HG03175 (cell line): Measurements from ENCODE around the gene MUC3A.
"Not testable (repeated sequence)": the region's sequence is repeated elsewhere in the genome, so short reads cannot be mapped to it uniquely, and the experiment has no call there.

ENCODE experiments used
- ATAC-seq: cut with Tn5 transposase; IDR thresholded peaks from one replicate; pipeline ENCODE4 v1.9.1; 2021; ENCODE audit warnings: mild to moderate bottlenecking, moderate library complexity; ENCODE audit not compliant: unreplicated experiment

MUC3A gene

DNA sequence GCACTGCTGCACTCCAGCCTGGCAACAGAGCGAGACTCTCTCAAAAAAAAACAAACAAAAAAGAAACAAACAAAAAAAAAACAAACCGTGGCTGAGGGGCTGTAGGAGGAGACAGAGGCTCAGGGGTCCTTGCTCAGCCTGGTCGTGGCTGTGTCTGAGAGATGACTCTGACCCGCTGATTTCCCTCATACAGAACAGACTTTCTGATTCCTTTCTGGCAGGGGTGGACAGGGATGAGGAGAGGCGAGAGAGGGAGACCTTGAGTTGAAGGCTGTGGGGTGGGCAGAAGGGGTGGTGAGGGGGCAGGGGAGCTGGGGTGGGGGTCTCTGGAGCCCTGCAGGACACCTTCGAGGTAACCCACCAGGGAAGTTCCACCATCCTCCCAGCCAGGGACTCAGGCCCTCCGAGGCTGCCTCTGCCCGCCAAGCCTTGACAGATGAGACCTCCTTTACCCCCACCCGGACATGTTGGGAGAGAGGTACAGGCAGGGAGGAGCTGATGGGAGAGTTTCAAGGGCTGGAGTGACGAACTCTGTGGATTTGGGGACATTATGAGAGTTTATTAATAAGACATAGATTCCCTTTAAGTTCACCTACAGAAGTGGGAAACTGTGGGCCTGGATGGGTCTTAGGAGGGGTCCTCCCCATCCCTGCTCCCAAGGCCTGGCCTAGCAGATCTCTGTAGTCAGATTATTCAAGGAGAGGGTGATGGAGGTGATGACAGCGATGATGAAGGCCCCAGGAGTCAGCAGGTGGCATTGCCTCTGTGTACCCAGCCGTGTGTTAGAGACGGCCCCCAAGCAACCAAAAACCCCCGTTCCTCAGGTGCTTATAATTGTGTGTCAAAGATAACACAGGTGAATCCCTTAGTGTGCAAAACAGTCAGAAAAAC lies 22.0 kb downstream of the MUC3A start:
- ATAC-seq = no peak

DNA sequence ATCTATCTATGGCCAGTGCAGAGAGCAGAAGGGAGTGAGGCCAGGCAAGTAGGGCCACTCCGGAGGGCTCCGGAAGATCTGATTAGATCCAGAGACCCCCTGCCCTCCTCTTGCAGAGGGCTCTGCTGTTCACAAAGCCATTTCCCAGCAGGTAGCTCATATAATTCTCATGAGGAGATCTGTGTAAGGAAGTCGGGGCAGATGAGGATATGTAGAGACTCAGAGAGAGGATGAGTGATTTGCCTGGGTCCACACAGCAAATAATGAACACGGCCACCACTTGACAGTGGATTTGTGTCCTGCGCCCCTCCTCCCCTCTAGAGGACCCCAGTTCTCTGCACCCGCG lies 22.6 kb downstream of the MUC3A start:
- ATAC-seq = no peak

DNA sequence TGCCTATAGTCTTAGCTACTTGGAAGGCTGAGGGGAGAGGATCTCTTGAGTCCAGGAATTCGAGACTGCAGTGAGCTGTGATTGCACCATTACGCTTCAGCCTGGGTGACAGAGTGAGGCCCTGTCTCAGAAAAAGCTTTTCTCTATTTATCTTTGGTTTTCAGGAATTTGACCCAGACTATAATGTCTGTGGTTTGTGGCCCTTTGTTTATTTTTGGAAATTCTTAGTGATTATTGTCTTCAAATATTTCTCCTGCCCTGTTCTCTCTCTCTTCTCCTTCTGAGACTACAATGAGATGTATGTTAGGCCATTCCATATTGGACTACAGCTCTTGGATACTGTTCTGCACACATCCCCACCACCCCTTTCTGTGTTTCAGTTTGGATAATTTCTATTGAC lies 24.7 kb downstream of the MUC3A start:
- ATAC-seq = no peak

DNA sequence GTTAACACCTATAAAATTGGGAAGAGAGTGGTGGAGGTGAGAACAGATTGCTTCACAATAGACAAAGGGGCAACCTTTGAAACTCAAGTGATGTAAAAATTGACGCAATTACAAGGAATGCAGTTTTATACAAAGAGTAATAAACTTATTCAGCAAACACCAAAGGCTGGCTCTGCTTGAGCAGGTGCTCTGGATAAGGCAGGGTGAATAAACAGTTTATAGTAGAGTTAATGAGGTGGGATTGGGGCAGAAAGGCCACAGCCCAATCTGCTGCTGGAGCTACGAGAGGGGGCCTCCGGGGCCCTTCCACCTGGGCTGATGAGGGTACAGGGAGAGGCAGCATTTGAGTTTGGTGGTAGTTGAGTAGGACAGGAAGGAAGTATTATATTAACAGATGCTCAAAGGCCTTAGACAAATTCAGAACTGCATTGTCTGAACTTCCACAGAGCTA lies 26.1 kb downstream of the MUC3A start:
- no peak for ATAC-seq

DNA sequence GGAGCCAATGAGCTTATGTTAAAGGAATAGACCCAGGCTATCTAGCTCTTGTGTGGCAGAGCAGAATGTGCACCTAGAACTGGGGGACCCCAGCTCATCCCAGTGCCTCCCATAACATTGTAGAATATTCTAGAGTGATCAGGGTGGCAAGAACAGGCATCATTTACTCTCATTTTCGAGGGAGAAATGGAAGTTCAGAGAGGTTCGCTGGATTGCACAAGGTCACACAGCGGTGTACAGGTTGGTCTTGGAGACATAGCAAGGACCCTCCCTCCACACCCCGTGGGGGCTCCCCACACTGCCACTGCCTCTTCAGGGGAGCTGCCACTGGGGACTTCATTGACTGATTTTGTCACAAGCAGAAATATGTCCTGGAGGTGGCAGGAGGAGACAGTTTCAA lies 29.0 kb downstream of the MUC3A start:
- no peak for ATAC-seq

DNA sequence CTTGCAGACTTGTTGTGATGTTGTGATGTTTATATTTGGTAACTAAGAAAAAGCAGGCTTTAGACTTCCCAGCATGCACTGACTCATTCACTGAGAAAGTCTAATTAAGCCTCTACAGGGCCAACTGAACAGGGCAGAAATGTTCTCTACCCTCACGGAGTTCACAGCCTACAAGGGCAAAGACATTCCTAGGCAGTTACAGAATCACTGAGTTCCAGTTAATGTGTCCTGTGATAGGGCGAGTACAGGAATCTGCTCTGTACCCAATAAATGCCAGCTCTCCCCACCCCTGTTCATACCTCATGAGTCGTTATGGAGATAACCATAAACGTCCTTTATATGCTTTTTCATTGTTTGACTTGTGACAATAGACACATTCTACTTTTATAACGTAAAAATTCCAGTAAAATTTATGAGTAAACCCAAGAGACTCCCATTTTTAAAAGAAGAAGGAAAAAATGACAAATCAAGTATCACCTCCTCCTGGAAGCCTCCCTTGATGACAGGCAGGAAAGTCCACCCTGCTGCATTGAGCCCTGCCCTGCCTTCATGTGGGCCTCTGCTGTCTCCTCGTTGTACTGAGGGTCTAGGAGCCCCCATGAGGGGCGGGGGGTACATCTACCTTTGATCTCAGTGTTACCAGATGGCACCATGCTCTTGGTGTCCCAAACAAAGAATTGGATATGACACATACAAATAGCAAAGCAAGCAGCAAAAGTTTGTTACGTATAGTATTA lies 34.3 kb downstream of the MUC3A start:
- no peak for ATAC-seq

DNA sequence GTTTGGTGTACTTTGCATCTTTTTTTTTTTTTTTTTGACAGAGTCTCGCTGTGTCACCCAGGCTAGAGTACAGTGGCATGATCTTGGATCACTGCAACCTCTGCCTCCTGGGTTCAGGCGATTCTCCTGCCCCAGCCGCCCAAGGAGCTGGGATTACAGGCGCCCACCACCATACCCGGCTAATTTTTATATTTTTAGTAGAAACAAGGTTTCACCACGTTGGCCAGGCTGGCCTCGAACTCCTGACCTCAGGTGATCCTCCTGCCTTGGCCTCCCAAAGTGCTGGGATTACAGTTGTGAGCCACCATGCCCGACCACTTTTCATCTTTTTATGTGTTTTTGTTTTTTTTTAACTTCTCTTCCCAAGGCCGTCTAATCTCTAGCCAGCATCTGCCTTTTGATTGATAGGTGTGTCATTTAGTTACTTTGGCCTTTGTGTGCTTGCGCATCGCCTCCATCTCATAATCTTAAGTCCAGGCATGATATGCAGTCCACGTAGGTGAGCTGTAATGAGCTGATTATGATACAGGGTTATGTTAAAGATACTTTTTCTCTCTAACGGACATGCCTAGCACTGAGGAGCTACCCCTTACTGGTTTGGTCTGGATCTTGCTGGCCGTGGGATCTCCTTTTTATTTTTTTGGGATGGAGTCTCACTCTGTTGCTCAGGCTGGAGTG lies 35.0 kb downstream of the MUC3A start:
- ATAC-seq = not testable (repeated sequence)

DNA sequence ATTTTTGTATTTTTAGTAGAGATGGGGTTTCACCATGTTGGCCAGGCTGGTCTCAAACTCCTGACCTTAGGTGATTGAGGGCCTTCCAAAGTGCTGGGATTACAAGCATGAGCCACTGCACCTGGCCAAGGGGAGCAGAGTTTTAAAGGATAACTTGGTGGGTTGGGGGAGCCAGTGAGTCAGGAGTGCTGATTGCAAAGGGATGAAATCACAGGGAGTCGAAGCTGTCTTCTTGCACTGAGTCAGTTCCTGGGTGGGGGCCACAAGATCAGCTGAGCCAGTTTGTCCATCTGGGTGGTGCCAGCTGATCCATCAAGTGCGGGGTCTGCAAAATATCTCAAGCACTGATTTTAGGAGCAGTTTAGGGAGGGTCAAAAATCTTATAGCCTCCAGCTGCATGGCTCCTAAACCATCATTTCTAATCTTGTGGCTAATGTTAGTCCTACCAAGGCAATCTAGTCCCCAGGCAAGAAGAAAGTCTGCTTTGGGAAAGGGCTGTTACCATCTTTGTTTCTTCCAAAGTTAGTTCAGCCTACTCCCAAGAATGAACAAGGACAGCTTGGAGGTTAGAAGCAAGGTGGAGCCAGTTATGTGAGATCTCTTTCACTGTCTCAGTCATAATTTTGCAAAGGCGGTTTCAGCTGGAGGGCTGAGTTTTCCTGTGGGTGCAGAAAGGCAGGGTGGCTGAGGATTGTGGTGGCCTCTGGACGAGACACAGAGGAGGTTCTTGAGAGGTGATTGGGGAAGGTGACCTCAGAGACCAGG lies 35.9 kb downstream of the MUC3A start:
- ATAC-seq = not testable (repeated sequence)

DNA sequence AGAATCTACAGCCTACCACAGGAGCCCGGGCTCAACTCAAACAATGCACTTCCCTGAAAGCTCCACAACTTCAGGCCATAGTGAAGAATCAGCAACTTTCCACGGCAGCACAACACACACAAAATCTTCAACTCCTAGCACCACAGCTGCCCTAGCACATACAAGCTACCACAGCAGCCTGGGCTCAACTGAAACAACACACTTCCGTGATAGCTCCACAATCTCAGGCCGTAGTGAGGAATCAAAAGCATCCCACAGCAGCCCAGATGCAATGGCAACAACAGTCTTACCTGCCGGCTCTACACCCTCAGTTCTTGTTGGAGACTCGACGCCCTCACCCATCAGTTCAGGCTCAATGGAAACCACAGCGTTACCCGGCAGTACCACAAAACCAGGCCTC lies 42.3 kb downstream of the MUC3A start:
- ATAC-seq = no peak

DNA sequence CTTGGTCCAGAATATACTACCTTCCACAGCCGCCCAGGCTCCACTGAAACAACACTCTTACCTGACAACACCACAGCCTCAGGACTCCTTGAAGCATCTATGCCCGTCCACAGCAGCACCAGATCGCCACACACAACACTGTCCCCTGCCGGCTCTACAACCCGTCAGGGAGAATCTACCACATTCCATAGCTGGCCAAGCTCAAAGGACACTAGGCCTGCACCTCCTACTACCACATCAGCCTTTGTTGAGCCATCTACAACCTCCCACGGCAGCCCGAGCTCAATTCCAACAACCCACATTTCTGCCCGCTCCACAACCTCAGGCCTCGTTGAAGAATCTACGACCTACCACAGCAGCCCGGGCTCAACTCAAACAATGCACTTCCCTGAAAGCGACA lies 42.9 kb downstream of the MUC3A start:
- not testable (repeated sequence) for ATAC-seq

DNA sequence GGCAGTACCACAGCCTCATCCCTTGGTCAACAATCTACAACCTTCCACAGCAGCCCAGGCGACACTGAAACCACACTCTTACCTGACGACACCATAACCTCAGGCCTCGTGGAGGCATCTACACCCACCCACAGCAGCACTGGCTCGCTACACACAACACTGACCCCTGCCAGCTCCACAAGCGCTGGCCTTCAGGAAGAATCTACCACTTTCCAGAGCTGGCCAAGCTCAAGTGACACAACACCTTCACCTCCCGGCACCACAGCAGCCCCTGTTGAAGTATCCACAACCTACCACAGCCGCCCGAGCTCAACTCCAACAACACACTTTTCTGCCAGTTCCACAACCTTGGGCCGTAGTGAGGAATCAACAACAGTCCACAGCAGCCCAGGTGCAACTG lies 45.3 kb downstream of the MUC3A start:
- ATAC-seq = not testable (repeated sequence)

DNA sequence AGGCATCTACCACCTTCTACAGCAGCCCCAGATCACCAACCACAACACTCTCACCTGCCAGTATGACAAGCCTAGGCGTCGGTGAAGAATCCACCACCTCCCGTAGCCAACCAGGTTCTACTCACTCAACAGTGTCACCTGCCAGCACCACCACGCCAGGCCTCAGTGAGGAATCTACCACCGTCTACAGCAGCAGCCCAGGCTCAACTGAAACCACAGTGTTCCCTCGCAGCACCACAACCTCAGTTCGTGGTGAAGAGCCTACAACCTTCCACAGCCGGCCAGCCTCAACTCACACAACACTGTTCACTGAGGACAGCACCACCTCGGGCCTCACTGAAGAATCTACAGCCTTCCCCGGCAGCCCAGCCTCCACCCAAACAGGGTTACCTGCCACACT lies 49.2 kb downstream of the MUC3A start:
- not testable (repeated sequence) for ATAC-seq

DNA sequence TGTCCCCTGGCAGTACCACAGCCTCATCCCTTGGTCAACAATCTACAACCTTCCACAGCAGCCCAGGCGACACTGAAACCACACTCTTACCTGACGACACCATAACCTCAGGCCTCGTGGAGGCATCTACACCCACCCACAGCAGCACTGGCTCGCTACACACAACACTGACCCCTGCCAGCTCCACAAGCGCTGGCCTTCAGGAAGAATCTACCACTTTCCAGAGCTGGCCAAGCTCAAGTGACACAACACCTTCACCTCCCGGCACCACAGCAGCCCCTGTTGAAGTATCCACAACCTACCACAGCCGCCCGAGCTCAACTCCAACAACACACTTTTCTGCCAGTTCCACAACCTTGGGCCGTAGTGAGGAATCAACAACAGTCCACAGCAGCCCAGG lies 50.0 kb downstream of the MUC3A start:
- not testable (repeated sequence) for ATAC-seq

DNA sequence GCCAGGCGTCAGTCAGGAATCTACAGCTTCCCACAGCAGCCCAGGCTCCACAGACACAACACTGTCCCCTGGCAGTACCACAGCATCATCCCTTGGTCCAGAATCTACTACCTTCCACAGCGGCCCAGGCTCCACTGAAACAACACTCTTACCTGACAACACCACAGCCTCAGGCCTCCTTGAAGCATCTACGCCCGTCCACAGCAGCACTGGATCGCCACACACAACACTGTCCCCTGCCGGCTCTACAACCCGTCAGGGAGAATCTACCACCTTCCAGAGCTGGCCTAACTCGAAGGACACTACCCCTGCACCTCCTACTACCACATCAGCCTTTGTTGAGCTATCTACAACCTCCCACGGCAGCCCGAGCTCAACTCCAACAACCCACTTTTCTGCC lies 50.7 kb downstream of the MUC3A start:
- ATAC-seq = not testable (repeated sequence)

DNA sequence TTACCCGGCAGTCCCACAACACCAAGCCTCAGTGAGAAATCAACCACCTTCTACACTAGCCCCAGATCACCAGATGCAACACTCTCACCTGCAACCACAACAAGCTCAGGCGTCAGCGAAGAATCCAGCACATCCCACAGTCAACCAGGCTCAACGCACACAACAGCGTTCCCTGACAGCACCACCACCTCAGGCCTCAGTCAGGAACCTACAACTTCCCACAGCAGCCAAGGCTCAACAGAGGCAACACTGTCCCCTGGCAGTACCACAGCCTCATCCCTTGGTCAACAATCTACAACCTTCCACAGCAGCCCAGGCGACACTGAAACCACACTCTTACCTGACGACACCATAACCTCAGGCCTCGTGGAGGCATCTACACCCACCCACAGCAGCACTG lies 53.0 kb downstream of the MUC3A start:
- ATAC-seq = not testable (repeated sequence)

DNA sequence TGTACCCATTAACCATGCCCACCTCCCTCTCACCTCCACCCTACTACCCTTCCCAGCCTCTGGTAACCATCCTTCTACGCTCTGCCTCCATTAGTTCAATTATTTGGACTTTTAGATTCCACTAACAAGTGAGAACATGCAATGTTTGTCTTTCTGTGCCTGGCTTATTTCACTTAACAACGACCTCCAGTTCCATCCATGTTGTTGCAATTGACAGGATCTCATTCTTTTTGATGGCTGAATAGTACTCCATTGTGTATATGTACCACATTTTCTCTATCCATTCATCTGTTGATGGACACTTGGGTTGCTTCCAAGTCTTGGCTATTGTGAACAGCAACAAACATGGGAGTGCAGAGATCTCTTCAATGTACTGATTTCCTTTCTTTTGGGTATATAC lies 58.0 kb downstream of the MUC3A start:
- ATAC-seq = not testable (repeated sequence)

DNA sequence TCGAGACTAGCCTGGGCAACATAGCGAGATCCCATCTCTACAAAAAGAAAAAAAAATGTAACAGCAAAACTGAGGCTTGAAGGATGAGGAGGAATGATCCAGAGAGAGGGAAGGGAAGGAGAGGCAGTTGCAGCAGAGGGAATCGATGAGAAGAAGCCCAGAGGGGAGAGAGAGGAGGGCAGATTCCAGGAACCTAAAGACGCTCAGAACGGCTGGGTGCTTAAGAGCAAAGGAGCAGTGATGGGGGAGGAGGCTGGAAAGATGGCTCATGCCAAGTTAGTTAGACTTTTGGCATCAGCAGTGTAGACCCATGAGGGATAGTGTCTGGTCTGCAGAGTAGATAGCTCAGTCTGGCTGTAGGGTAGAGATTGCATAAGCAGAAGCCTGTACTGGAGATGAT lies 60.3 kb downstream of the MUC3A start:
- no peak for ATAC-seq

DNA sequence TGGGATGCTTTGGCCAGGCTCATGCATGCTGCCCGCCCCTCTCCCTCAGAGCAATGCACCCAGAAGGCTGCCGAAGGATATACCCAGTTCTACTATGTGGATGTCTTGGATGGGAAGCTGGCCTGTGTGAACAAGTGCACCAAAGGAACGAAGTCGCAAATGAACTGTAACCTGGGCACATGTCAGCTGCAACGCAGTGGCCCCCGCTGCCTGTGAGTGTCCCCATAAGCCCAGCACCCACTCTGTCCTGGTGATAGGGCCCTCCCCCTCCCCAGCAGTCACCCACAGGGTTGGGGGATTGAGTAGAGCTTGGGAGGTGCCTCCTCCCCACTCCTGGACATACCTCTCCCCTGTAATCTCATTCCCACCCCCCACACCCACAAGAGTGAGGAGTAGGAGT lies 63.6 kb downstream of the MUC3A start:
- ATAC-seq = no peak

DNA sequence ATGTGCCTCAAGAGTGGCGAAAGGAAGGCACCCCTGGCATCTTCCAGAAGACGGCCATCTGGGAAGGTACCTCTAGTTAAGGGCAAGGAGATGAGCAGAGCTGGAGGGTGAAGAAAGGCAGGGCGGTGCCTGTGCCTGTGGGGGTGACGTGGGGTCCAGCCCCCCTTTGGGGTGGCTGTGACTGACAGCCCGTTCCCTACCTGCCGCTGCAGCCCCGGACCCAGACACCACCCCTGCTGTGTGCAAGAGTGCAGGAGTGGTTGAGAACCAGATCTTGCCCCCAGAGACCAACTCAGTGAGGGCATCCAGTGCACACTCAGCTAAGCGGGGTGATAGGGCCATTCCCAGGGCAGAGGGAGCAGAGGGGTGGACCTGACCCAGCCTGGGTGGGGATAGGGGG lies 66.3 kb downstream of the MUC3A start:
- ATAC-seq = no peak

DNA sequence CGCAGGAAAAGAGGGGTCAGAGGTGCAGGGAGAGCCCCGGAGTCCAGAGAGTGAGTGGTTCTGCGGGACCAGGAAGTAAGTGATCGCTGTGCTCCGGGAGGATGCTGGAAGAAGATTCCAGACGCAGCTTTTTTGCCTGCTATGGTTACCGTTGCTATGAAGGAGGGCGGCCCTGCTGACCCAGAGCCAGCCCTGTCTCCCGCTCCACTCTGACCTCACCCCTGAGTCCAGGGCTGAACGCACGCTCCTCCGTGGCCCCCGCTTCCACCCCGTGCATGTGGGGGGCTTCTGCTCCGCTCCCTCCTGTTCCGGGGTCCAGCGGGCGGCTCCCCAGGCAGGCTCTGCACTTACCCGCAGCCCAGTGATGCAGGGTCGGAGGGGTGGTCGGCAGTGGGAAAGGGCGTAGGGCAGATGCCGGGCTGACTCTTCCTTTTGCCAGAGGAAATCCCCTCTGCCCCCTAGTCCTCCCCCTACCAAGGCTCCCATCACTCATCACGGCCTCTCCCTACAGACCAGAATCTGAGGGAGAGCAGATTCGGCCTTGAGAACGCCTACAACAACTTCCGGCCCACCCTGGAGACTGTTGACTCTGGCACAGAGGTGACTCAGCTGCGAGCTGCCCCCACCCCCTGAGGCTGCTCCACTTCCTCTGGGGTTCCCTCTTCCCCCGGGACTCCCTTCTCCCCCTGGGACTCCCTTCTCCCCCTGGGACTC lies 67.9 kb downstream of the MUC3A start:
- ATAC-seq = peak; percentile 84
